Neural progenitor cell (in vitro differentiated cells): Measurements from ENCODE around the gene CXCL14. TPM values are rescaled to one million over a fixed set of nuclear protein-coding genes. Genes with fewer than 3 reads are reported as not detected.

Experiments
- DNase-seq: peaks from one replicate; pipeline ENCODE4 v3.0.0-alpha.2; 2016; ENCODE audit warnings: low spot score
- H2AFZ ChIP-seq: fragments of 200-600 bp; sonication (generic); replicated peaks from 2 replicates; pipeline ENCODE4 v1.6.1; 2016; ENCODE audit warnings: antibody characterized with exemption
- H3F3A ChIP-seq: fragments of 200-600 bp; sonication (generic); 2 replicates; pipeline ENCODE4 v1.6.1; 2016; ENCODE audit warnings: antibody characterized with exemption, low read depth
- H3K27ac ChIP-seq: fragments of 200-600 bp; sonication (generic); 2 replicates; pipeline ENCODE4 v1.5.1; 2016; ENCODE audit warnings: mild to moderate bottlenecking
- H3K27me3 ChIP-seq: fragments of 200-600 bp; sonication (generic); 2 replicates; pipeline ENCODE4 v1.6.1; 2016; ENCODE audit warnings: mild to moderate bottlenecking, moderate library complexity
- H3K36me3 ChIP-seq: fragments of 200-600 bp; sonication (generic); 2 replicates; pipeline ENCODE4 v1.5.1; 2016
- H3K4me1 ChIP-seq: fragments of 200-600 bp; sonication (generic); 2 replicates; pipeline ENCODE4 v1.6.1; 2016; ENCODE audit warnings: mixed run types
- H3K4me2 ChIP-seq: fragments of 200-600 bp; sonication (generic); 2 replicates; pipeline ENCODE4 v1.6.1; 2016
- H3K4me3 ChIP-seq: fragments of 200-600 bp; sonication (generic); 2 replicates; pipeline ENCODE4 v1.5.1; 2016
- H3K79me2 ChIP-seq: fragments of 200-600 bp; sonication (generic); 2 replicates; pipeline ENCODE4 v1.6.1; 2016; ENCODE audit warnings: low read depth
- H3K9ac ChIP-seq: fragments of 200-600 bp; sonication (generic); 2 replicates; pipeline ENCODE4 v1.6.1; 2016
- H3K9me3 ChIP-seq: fragments of 200-600 bp; sonication (generic); 2 replicates; pipeline ENCODE4 v1.5.1; 2016; ENCODE audit warnings: low read depth
- H4K20me1 ChIP-seq: fragments of 200-600 bp; sonication (generic); 2 replicates; pipeline ENCODE4 v1.6.1; 2016; ENCODE audit warnings: low read depth
- H3K27ac Mint-ChIP-seq: 3 replicates; pipeline ENCODE4 v1.8.0; 2021; ENCODE audit warnings: mixed read lengths
- H3K27me3 Mint-ChIP-seq: 2 replicates; pipeline ENCODE4 v1.8.0; 2022; ENCODE audit warnings: low read depth, mild to moderate bottlenecking, inconsistent platforms, moderate library complexity, mixed read lengths; ENCODE audit not compliant: insufficient read depth
- H3K36me3 Mint-ChIP-seq: 3 replicates; pipeline ENCODE4 v1.8.0; 2021; ENCODE audit warnings: mixed read lengths
- H3K4me1 Mint-ChIP-seq: 3 replicates; pipeline ENCODE4 v1.8.0; 2021; ENCODE audit warnings: mixed read lengths
- H3K4me3 Mint-ChIP-seq: 3 replicates; pipeline ENCODE4 v1.8.0; 2021; ENCODE audit warnings: mild to moderate bottlenecking, moderate library complexity, mixed read lengths
- H3K9me3 Mint-ChIP-seq: 3 replicates; pipeline ENCODE4 v1.8.0; 2020; ENCODE audit warnings: mixed read lengths
- CTCF ChIP-seq: fragments of 200-600 bp; sonication (generic); IDR thresholded peaks from 2 replicates; pipeline ENCODE4 v1.5.1; 2017; ENCODE audit warnings: antibody characterized with exemption, mild to moderate bottlenecking
- EZH2 ChIP-seq: fragments of 200-600 bp; sonication (generic); IDR thresholded peaks from 2 replicates; pipeline ENCODE4 v1.6.1; 2017; ENCODE audit warnings: antibody characterized with exemption, mild to moderate bottlenecking, moderate library complexity
- EZH2phosphoT487 ChIP-seq: fragments of 200-600 bp; sonication (generic); IDR thresholded peaks from 2 replicates; pipeline ENCODE4 v1.6.1; 2017; ENCODE audit warnings: antibody characterized with exemption
- total RNA-seq: library from RNA; depleted of rRNA; stranded (reverse); fragments of >200 nt; gene quantifications from 2 replicates; pipeline ENCODE4 v1.2.3, GENCODE V29; 2015; ENCODE audit warnings: low replicate concordance

Gene CXCL14
- total RNA-seq, 1 donor from 2014 or later = 0.45 TPM

- TF ChIP-seq EZH2phosphoT487 (peak; percentile 28), CTCF (no peak), EZH2 (no peak)
- Histone ChIP-seq H3K27me3 (peaks cover 100% of the 10 kb centered on the region), H3K27ac (no peak overlapping the region), H3K36me3 (no peaks in the 10 kb centered on the region), H3K9ac (no peak overlapping the region), H3K4me1 (peaks cover 47% of the 10 kb centered on the region), H3F3A (peaks cover 48% of the 10 kb centered on the region), H3K4me2 (peak overlapping the region; percentile 72), H3K79me2 (no peaks in the 10 kb centered on the region), H3K4me3 (peak overlapping the region; percentile 27), H4K20me1 (peaks cover 93% of the 10 kb centered on the region), H3K9me3 (no peaks in the 10 kb centered on the region), H2AFZ (no peak overlapping the region)
- Mint-ChIP-seq H3K36me3 (no peaks in the 10 kb centered on the region), H3K27ac (peak overlapping the region; percentile 81), H3K27me3 (peaks cover 81% of the 10 kb centered on the region), H3K9me3 (peaks cover 3% of the 10 kb centered on the region), H3K4me1 (peaks cover 71% of the 10 kb centered on the region), H3K4me3 (peak overlapping the region; percentile 83)
- DNase-seq = peak; percentile 80
Observed at GRCh38 chr5:135545099-135545498, 33.7 kb downstream of the CXCL14 start.

- DNase-seq = peak; percentile 92
- peaks cover 59% of the 10 kb centered on the region for H3K4me1 Mint-ChIP-seq
- H2AFZ ChIP-seq = no peak overlapping the region
Observed at GRCh38 chr5:135543485-135544304, 35.1 kb downstream of the CXCL14 start.

GRCh38 chr5:135543001-135543484, 35.7 kb downstream of the CXCL14 start:
- H3K27me3 ChIP-seq = peaks cover 100% of the 10 kb centered on the region
- H3K9ac ChIP-seq = no peak overlapping the region
- Mint-ChIP-seq H3K4me1 (peaks cover 56% of the 10 kb centered on the region), H3K27ac (no peak overlapping the region), H3K36me3 (peaks cover 2% of the 10 kb centered on the region), H3K27me3 (peaks cover 90% of the 10 kb centered on the region), H3K9me3 (peaks cover 11% of the 10 kb centered on the region), H3K4me3 (peak overlapping the region; percentile 63)
- peak overlapping the region; percentile 27 for H3K4me3 ChIP-seq
- no peaks in the 10 kb centered on the region for H3K9me3 ChIP-seq
- H3K36me3 ChIP-seq = no peaks in the 10 kb centered on the region
- H3K4me2 ChIP-seq = peak overlapping the region; percentile 72
- H3K27ac ChIP-seq = no peak overlapping the region
- H3F3A ChIP-seq = peaks cover 48% of the 10 kb centered on the region
- peaks cover 92% of the 10 kb centered on the region for H4K20me1 ChIP-seq
- H3K79me2 ChIP-seq = no peaks in the 10 kb centered on the region
- H3K4me1 ChIP-seq = peaks cover 47% of the 10 kb centered on the region
- TF ChIP-seq EZH2phosphoT487 = peak; percentile 55
- TF ChIP-seq EZH2 = no peak
- no peak overlapping the region for H2AFZ ChIP-seq
- DNase-seq = peak; percentile 78

More at GRCh38 chr5:135543485-135544304, 35.1 kb downstream of the CXCL14 start:
- Histone ChIP-seq H3K36me3 (no peaks in the 10 kb centered on the region), H3K9me3 (no peaks in the 10 kb centered on the region), H3K4me1 (peaks cover 47% of the 10 kb centered on the region), H3K27me3 (peaks cover 100% of the 10 kb centered on the region), H3K4me3 (peak overlapping the region; percentile 27), H3F3A (peaks cover 48% of the 10 kb centered on the region), H3K27ac (no peak overlapping the region), H4K20me1 (peaks cover 97% of the 10 kb centered on the region), H3K79me2 (no peaks in the 10 kb centered on the region), H3K4me2 (peak overlapping the region; percentile 72), H3K9ac (no peak overlapping the region)
- peaks cover 2% of the 10 kb centered on the region for H3K36me3 Mint-ChIP-seq
- H3K27me3 Mint-ChIP-seq = peaks cover 90% of the 10 kb centered on the region
- H3K9me3 Mint-ChIP-seq = peaks cover 6% of the 10 kb centered on the region
- H3K27ac Mint-ChIP-seq = no peak overlapping the region
- peak overlapping the region; percentile 83 for H3K4me3 Mint-ChIP-seq
- TF ChIP-seq EZH2 = peak; percentile 88
- no peak for TF ChIP-seq CTCF
- TF ChIP-seq EZH2phosphoT487 = peak; percentile 3
